Activated CD4-positive, alpha-beta T cell treated with anti-CD3 and anti-CD28 coated beads, Interleukin-2, amount 50 U/mL, for 24 hours (primary cell): Measurements from ENCODE around the gene RPL35.

ENCODE experiments used
- DNase-seq, 2 donors: peaks; one replicate each; pipeline ENCODE4 v3.0.0-alpha.2; 2020; ENCODE audit warnings: low read depth in 1 of 2, low spot score in 1 of 2

Gene RPL35

GRCh38 chr9:124820698-124821623 lies 40.8 kb downstream of the RPL35 start:
- no peak for DNase-seq

GRCh38 chr9:124818431-124819281 lies 43.1 kb downstream of the RPL35 start:
- DNase-seq = no peak

DNA sequence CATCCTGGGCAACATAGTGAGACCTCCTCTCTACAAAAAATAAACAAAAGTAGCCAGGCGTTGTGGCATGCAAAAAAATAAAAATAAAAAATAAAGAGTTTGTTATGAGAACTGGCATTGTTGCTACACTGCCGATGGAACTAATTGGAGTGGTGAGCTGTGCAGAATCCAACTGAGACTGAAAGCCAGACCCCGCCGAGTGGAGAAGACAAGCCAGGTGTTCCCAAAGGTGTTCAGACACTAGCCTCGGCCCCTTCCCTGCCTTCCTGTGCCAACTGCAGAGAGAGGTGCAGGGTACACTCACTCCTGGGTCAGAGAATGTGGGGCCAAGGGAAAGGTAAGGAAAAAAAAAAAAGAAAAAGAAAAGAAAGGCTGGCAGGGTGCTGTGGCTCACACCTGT lies 46.2 kb downstream of the RPL35 start:
- DNase-seq = no peak

DNA sequence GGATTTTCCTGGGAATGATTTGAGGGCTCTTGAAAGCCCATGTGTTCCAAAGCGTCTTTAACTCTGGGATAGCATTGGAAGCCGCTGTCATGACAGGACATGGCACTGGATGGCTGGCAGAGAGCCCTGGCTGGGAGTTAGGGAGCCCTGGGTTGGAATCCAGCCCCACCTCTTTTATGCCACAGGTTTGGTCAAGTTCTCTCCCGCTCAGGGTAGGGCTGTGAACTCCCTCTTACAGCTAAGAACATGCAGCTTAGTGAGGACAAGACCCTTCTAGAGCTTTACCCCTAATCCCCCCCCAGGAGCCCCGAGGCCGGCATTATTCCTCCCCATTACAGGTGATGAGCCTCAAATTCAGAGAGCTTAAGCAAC lies 47.6 kb downstream of the RPL35 start:
- no peak for DNase-seq

DNA sequence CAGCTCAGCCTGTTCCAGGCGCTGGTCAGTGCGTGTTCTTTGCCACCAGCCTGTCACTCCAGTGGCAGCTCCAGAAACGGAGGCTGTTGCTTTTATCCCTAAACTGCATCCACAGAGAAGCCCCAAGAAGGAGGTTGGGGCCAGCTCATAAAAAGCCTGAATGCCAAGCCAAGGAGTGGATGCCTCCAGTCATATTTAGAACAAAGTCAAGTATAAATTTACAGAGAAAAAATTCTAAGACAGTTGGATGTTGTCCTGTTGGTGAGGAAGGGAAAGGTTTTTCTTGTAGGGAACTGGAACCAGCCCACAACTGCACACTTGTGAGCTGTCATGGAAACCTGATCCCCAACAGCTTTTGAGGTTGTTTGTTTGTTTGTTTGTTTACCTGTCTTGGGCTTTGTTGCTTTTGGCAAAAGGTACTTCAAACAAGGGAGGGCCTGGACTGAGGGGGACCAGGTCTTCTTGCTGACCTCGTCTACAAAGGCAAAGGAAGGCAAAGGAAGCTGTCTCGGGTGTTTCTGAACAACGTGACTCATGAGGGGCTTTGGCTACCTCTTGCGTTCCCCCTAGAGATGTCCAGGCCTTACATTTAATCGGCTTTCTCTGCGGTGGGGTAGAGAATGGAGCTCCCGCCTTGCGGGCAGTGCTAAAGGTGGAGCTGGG lies 48.1 kb downstream of the RPL35 start:
- no peak for DNase-seq

GRCh38 chr9:124813041-124813440 lies 48.7 kb downstream of the RPL35 start:
- DNase-seq = no peak

GRCh38 chr9:124812441-124812876 lies 49.3 kb downstream of the RPL35 start:
- no peak for DNase-seq

DNA sequence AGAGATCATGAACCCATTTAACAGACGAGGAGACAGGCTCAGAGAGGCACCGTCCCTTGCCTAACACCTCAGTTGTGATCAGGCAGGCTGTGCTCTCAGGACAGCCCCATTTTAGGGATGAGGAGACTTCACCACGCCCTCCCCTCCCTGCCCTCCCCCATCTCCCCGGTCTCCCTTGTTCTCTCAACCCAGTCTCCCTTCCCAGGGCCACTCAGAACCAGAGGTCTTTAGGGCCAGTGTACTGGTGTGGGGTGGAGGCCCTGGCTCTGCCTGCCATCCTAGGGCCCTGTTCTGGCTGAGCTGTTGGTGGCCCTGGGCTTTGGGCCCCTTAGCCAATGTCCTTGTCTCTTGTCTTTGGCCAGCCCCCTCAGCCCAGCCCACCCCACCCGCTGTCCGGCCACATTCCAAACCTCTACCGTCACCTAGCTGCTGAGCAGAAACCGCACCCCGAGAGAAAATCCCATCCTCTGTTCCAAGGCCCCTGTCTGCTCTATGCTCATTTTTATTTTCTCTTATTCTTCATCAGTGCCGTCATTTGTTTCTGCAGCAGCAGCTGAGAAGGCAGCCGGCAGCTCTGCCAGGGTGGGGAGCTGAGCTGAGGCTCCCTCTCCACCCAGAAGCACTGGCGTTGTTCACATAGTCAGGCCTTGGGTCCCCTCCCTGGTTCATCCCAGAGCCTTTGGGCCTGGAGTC lies 50.9 kb downstream of the RPL35 start:
- DNase-seq = no peak

- no peak for DNase-seq
These were observed 51.8 kb downstream of the RPL35 start for GRCh38 chr9:124809741-124810500.

- no peak for DNase-seq
These were observed 52.5 kb downstream of the RPL35 start for GRCh38 chr9:124809211-124809610.

- DNase-seq = no peak
These were observed 53.4 kb downstream of the RPL35 start for GRCh38 chr9:124808246-124808956.
